HG03060 (cell line): ENCODE data around the gene TSSC4.
A peak's percentile ranks its signal among the peaks of the same experiment; 100 is the strongest.

Source experiments
- ATAC-seq: cut with Tn5 transposase; IDR thresholded peaks from one replicate; pipeline ENCODE4 v1.9.1; 2021; ENCODE audit warnings: low read depth, moderate number of reproducible peaks; ENCODE audit not compliant: unreplicated experiment

TSSC4 gene

DNA sequence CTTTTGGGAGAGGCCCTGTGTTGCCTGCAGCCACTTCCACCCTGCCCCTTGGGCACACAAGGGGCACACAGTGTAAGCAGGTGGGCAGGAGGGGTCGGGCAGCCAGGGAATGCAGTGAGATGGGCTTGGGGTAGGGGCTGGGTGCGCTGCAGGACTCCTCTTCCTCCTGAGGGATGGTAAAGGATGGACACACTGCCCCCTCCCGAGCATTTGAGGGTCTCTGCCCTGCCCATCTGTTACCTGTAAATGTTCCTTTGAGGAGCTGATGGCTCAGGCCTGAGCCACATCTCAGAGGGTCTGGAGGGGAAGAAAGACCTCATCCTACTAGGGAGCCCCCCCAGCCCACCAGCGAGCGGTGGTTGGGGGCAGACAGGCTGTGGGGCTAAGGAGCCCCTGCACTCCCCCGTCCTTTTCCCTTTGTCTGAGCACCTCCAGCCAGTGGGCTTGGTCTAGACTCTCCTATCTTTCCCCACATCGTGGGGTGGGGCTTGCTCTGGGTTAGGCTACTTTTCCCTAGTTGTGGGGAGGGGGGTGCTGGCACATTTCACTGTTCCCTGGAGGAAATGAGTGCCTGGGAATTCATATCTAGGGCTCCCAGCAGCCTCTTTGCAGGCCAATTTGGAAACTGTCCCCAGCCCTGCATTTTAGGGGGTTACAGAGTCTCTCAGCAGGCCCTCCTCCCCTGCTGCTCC is 1.7 kb upstream of the TSSC4 start:
- no peak for ATAC-seq

DNA sequence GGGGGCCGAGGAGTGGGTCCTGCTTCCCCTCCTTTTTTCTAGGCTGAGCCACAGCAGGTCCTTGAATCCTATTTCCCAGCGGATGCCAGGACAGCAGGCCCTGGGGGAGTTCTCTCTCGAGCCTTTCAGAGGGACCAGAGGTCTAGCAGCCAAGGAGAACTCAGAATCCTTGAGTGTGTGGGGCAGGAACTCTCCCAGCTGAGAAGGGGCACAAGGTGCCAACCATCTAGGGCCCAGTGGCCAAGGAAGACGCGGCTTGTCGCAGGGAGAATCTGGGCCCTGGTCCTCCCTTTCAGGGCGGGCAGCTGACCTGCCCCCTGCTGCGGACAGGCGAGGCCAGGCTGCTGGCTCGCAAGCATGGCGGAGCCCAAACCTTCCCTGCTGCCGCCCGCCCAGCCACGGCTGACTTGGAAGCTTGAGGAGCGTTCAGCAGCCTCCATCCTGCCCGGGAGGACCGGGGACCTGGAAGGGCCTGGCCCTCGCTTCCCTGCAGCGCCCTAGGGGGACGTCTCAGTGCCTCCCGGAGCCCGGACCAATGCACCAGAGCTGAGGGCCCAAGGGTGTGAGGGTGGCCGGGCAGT is 972 bp upstream of the TSSC4 start:
- ATAC-seq = no peak

DNA sequence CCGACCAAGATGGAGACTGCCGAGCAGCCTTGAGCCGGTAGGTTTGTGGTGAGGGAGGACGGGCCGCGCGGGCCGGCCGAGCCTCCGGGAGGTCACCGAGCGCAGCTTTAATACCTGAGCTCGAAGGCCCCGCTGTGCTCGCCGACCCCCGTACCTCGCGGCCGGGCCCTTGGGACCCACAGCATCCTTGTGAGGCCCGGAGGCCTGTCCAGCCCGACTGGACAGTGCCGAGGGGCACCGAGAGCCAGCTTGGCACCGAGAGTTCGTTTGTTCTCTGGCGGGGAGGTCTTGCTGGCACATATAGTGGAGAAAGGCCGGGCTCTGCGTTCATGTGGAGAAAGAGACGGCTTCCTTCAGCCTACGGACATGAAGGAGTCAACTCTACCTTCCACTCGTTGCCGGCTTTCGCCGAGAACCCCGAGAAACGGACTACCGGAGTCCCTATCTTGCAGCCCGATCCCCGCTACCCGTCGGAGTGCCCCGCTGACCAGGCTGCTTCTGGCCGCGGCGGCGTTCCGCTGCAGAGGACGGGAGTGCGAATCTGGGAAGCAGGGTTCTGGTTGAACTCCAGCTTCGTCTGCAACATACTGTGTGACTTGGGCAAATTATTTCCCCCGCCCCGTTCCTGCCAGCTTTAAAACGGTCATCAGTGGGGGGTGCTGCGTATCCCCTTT is 349 bp downstream of the TSSC4 start:
- ATAC-seq = peak; percentile 2

DNA sequence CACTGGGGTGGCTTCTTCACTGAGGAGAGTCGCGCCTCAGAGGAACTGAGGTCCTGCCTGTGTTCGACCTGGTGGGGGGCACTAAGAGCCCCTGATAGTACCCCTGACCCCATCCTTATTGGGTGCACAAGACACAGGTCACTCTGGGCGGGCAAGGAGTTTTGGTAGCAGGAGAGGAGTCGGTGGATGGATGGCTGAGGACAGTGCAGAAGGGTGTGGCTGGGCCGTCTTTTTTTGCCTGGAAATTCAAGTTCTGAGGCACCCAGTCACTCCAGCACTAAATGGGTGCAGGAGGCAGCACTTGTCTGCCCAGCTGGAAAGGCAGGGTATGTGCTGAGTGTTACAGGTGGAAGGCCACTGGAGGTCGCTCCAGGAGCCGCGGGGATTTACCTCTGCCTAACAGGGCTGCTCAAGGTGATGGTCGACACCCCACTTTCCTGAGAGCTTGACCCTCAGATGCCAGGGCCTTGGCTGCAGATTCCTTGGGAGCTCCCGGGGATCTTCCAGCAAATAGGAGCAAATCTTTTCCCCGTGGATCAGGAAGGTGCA is 960 bp downstream of the TSSC4 start:
- no peak for ATAC-seq

DNA sequence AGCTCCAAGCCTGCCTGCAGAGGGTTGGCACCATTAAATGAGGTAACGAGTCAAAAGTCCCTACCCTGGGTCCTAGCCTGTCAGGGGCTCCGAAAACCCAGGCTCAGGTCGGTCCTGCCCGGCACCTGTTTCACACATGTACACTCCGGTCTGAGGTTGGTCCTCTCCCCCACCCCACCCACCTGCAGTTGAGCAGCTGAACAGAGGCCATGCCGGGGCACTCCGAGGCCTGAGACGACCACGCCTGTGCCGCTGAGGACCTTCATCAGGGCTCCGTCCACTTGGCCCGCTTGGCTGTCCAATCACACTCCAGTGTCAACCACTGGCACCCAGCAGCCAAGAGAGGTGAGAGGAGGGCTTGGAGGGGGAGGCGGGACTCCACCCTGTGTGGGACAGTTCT is 1.6 kb downstream of the TSSC4 start:
- no peak for ATAC-seq

DNA sequence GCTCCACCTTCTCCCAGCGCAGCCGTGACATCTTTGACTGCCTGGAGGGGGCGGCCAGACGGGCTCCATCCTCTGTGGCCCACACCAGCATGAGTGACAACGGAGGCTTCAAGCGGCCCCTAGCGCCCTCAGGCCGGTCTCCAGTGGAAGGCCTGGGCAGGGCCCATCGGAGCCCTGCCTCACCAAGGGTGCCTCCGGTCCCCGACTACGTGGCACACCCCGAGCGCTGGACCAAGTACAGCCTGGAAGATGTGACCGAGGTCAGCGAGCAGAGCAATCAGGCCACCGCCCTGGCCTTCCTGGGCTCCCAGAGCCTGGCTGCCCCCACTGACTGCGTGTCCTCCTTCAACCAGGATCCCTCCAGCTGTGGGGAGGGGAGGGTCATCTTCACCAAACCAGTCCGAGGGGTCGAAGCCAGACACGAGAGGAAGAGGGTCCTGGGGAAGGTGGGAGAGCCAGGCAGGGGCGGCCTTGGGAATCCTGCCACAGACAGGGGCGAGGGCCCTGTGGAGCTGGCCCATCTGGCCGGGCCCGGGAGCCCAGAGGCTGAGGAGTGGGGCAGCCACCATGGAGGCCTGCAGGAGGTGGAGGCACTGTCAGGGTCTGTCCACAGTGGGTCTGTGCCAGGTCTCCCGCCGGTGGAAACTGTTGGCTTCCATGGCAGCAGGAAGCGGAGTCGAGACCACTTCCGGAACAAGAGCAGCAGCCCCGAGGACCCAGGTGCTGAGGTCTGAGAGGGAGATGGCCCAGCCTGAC is 2.5 kb downstream of the TSSC4 start:
- ATAC-seq = no peak

DNA sequence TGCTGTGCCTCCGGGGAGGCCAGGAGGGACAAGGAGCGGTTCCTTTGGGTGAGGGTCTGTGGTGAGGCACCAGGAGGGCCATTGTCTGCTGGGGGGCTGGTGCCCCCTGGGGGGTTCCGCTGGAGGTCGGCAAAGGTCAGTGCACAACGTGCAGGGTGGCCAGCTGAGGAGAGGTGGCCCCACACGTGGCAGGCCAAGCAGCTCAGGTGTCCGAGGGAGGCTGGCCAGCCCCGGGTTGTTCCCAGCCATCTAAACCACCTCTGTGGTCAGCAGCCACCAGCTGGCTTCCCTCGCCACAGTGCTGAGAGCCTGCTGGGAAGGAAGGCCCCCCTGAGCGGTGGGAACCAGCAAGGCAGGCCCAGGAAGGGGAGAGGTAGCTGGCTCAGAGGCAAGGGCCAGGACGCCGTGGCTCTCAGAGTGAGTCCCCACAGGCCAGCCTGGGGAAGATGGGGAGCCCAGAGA is 4.2 kb downstream of the TSSC4 start:
- ATAC-seq = no peak

DNA sequence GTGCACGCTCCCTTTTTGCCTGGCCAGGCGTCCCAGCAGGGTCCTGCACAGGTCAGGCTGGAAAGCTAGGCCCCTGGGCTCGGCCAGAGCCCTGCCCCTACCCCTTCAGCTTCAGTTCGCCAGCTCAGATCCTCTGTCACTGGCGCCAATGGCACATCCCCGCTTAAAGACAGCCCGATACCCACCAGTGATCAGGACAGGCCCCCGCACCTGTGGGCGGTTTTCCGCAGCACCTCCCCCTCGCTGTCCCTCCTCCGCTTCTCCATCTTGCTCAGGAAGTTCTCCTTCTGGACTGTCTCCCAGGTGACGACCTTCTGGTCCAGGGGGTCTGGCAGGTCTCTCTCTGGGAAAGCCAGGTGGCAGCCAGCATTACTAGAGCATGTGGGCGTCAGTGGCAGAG is 5.9 kb downstream of the TSSC4 start:
- no peak for ATAC-seq

DNA sequence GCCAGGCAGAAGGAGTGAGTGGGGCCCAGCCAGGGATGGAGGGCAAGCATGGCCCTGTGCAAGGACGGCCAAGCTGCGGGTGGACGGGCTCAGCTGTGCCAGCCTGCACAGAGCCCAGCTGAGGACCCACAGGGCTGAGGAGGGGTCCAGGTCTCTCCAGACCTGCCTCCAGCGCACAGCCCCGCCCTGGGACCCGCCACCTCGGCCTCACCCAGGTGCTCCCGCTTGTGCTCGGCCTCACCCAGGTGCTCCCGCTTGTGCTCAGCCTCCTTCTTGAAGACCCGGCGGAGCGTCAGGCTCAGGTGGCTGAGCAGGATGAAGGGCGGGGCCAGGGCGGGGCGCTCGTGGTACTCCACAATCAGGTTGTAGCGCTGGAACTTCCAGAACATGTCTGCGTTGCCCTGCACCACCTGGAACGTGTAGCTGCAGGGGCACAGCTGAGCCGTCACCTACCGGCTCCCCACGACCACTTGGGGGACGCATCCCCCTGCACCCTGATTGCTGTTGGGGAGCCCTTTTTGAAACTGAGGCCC is 6.4 kb downstream of the TSSC4 start:
- no peak for ATAC-seq

DNA sequence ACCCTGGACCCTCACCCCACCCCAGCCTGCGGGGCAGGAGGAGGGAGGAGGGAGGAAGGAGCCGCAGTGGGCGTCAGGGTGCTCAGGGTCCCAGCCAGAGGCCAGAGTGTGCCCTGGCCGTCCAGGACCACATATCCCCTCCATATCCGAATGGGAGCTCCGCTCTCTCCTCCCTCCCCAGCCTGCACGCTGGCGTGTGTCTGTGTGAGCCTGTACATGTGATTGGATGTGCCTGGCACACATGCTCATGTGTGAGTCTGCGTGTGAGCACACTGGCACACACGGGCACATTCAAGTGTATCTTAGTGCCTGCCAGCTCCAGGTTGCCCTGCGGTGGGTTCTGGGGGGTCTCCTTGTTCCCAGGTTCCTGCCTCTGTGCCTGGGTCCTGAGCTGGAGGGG is 8.1 kb downstream of the TSSC4 start:
- no peak for ATAC-seq

DNA sequence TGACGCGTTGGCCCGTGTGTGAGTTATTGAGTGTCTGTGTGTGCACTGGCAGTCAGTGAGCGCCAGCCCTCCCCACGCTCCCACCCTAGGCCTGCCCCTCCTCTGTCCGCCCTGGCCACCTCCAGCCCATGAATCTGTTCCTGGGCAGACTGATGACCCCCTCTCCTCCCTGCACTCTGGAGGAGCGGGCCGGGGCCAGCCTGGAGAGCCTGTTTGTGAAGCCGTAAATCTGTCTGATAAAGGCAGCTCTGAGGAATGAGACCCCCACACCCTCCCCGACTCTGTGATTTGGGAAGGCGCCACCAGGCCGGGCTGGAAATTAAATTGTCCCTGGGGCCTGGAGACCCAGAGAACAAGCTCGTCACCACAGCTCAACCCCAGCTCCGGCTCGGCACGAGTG is 8.6 kb downstream of the TSSC4 start:
- no peak for ATAC-seq

DNA sequence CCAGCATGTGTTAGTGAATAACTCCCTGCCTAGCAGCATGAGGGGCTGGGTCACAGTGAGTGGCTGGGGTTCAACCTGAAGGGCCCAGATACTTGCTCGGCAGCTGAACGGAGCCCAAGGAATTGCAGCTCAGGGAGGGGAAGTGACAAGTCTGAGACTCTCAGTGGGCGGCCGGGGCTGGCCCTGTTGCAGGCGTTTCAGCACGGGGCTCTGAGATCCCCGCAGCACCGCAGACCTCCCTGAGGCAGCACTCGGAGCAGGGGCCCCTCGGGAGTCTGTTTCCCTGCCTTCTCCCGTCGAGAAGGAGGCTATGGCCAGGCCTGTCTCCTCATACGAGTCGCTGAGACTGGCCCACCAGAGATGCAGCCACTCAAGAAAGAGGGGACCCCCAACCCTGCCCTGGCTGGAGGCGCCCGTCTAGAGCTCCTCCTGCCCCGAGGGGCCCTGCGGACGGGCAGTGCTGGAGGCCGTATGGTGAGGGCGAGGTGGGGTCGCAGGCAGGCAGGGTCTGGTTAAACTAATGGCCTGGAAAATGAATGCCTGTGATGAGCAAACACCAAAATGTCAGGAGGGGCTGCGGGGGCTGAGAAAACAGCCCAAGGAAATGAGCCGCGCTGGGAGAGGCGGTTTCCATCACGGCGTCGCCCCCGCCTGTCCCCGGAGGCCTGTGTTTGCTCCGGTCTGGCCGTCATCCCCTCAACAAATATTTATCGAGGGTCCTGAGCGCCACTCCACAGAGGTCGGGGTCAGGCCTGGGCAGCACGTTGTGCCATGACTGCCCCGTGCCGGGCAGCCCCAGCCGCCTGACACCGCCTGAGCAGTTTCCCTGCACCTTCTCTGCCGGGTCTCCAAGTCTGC is 9.3 kb downstream of the TSSC4 start:
- ATAC-seq = no peak

DNA sequence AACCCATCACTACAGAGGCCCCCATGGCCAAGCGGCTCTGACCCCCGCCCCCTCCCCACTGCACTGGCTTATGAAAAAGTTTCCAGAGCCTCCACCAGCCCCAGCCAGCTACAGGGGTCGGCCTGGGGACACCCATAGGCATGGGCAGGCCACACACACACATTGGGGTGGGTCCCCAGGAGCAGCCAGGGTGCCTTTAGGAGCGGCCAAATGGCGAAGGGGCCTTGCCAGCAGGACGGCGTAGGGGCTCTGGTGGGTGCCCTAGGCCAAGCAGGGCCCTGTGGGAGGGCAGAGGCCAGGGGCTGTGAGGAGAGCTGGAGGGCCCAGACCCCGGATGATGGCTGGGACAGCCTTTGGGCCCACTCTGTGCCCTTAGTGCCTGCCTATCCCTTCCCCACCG is 10.1 kb downstream of the TSSC4 start:
- ATAC-seq = no peak

DNA sequence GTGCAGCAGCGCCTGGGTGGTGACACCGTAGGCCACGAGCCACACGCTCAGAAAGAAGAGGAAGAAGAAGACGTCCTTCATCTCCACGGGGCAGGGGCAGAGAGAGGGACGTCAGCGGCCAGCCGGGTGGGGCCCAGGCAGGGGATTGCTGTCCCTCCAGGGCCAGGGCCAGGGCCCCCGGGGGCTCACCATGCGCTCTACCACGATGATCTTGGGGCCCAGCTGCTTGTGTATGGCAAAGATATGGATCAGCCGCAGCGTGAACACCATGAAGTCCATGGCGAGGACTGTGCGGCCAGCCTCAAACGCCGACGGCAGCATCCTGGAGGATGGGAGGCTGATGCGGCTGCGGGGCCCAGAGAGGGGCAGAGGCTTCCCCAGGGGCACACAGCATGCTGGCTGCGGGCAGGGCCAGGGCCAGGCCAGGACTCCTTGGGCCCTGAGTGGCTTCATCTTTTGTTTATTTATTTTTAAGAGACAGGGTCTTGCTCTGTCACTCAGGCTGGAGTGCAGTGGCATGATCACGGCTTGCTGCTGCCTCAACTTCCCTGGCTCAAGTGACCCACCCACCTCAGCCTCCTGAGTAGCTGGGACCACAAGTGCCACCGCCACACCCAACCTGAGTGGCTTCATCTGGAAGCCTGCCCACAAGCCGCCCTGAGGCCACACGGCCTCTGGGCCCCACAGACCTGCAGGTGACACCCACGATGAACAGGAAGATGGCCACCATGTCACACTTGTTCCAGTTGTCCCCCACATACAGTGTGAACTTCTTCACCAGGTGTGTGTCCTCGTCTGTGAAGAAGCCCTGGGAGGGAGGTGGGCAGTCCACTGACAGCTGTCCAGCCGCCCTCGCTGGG is 11.1 kb downstream of the TSSC4 start:
- no peak for ATAC-seq

DNA sequence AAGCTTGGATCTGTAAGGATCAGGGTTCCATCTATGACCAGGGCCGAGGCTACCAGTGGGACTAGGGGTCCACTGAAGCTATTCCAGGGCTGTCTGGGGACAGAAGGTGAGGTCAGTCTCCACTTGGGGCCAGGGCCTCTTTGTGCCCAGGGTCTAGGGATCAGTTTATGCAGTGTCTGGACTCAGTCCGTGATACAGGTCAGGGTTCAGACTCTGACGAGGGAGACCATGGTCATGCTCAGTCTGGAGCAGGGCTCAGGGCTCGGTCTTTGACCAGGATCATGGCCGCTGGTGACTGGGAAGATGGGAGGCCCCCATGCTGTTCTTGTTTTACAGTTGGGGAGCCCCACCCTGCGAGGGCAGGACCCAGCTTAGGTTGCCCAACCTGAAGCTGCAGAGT is 11.8 kb downstream of the TSSC4 start:
- ATAC-seq = no peak

DNA sequence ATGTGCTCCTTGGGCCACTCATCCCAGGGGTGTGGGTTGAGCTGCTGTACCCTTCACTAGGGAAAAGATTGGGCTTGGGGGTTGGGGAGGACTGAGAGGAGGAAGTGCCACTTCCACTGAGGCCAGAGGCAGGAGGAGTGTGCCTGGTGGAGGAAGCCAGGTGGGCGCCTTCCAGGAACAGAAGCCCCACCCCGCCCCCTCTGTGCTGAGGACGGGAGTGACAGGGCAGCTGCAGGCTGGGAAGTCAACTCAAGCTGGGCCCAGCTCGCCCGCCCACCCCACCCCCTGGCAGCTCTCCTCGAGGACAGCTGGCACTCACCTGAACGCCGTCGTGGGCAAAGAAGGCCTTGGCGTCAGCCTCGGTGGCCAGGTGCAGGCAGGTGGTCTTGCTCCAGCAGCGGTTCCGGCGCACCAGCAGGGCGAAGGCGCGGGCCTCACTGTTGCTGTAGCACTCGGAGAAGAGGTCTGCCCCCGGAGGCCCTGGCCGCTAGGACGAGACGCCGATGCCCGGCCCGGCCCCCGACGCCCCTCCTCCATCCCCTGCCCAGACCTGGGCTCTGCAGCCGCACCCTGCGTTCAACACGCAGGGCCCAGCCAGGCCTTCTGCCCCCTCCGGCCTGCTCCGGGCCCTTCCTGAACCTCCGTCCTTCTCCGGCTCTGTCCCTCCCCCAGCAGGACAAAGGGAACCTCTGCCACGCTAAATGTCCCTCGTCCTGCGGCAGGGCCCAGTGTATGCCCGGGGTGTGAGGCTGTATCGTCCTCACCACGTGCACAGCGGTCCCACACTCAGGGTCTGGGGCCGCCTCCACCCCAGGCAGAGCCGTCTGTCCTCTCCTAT is 13.4 kb downstream of the TSSC4 start:
- no peak for ATAC-seq

DNA sequence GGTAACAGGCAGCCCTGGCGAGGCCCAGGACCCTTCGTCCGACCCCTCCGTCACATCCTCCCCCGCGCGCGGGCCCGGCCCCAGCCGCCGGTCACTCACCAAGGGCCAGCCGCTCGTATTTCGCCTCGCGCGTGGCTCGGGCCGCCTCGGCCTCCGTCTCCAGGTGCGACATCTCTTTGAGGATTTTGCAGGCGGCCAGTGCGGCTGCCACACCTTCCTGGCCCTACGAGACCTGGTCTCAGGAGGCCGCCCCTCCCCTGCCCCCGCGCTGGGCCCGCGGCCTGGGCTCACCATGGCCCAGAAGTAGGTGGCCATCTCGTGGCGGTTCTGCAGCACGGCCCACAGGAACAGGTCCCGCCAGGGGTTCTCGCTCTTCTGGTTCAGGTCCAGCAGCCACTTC is 14.1 kb downstream of the TSSC4 start:
- ATAC-seq = no peak

DNA sequence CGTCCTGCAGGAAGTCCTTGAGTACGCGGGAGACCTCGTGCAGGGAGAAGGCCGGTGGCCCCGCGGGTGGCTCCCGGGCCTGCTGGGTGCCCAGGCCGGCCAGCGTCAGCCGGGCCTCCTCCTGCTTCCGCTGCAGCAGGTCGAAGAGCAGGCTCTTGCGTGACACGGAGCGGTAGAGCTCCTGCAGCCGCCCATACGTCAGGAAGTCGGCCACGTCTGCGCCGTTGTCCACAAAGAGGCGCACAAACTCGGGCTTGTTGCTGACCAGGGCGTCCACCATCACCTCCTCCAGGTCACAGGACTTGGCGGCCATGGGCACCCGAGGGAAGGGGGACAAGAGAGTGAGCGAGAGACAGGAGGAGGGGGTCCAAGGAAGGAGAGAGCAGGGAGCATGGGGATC is 14.6 kb downstream of the TSSC4 start:
- no peak for ATAC-seq
